Hepatocyte (in vitro differentiated cells): Measurements from ENCODE around the gene CPED1. TPM values are rescaled to one million over a fixed set of nuclear protein-coding genes. Genes with fewer than 3 reads are reported as not detected.

Experiments
- DNase-seq: peaks from one replicate; pipeline ENCODE4 v3.0.0-alpha.2; 2016; ENCODE audit warnings: low spot score
- H2AFZ ChIP-seq: fragments of 200-600 bp; sonication (generic); 2 replicates; pipeline ENCODE4 v1.6.0; 2016; ENCODE audit warnings: antibody characterized with exemption, mild to moderate bottlenecking
- H3K27ac ChIP-seq: fragments of 200-600 bp; sonication (generic); 2 replicates; pipeline ENCODE4 v1.5.1; 2016; ENCODE audit warnings: mild to moderate bottlenecking
- H3K27me3 ChIP-seq: fragments of 200-600 bp; sonication (generic); 2 replicates; pipeline ENCODE4 v1.6.1; 2016
- H3K36me3 ChIP-seq: fragments of 200-600 bp; sonication (generic); replicated peaks from 2 replicates; pipeline ENCODE4 v1.5.1; 2016; ENCODE audit warnings: low read depth; ENCODE audit not compliant: insufficient read depth
- H3K4me1 ChIP-seq: fragments of 200-600 bp; sonication (generic); 2 replicates; pipeline ENCODE4 v1.5.1; 2016; ENCODE audit warnings: mild to moderate bottlenecking, moderate library complexity; ENCODE audit not compliant: insufficient read depth
- H3K4me2 ChIP-seq: fragments of 200-600 bp; sonication (generic); 2 replicates; pipeline ENCODE4 v1.6.0; 2016
- H3K4me3 ChIP-seq: fragments of 200-600 bp; sonication (generic); 2 replicates; pipeline ENCODE4 v1.5.1; 2016; ENCODE audit warnings: mild to moderate bottlenecking
- H3K79me2 ChIP-seq: fragments of 200-600 bp; sonication (generic); 2 replicates; pipeline ENCODE4 v1.6.0; 2017; ENCODE audit warnings: mild to moderate bottlenecking
- H3K9me2 ChIP-seq: fragments of 200-600 bp; sonication (generic); replicated peaks from 2 replicates; pipeline ENCODE4 v1.6.0; 2017; ENCODE audit warnings: mild to moderate bottlenecking; ENCODE audit not compliant: insufficient read depth
- H3K9me3 ChIP-seq: fragments of 200-600 bp; sonication (generic); 2 replicates; pipeline ENCODE4 v1.5.1; 2016; ENCODE audit warnings: low read depth, mild to moderate bottlenecking
- H4K20me1 ChIP-seq: fragments of 200-600 bp; sonication (generic); 2 replicates; pipeline ENCODE4 v1.6.0; 2016; ENCODE audit warnings: mild to moderate bottlenecking; ENCODE audit not compliant: insufficient read depth, poor library complexity, severe bottlenecking
- CTCF ChIP-seq: fragments of 200-600 bp; sonication (generic); IDR thresholded peaks from 2 replicates; pipeline ENCODE4 v1.5.1; 2016; ENCODE audit warnings: antibody characterized with exemption, mild to moderate bottlenecking; ENCODE audit not compliant: poor library complexity
- EZH2 ChIP-seq: fragments of 200-600 bp; sonication (generic); IDR thresholded peaks from 2 replicates; pipeline ENCODE4 v1.6.1; 2016; ENCODE audit warnings: antibody characterized with exemption, mild to moderate bottlenecking, borderline replicate concordance
- EZH2phosphoT487 ChIP-seq: fragments of 200-600 bp; sonication (generic); IDR thresholded peaks from one replicate; pipeline ENCODE4 v1.6.1; 2018; ENCODE audit warnings: antibody characterized with exemption, mild to moderate bottlenecking, low read depth, moderate library complexity; ENCODE audit not compliant: unreplicated experiment, severe bottlenecking
- WGBS: methylation state at CpG from one replicate; pipeline ENCODE4 v1.1.6; 2016; ENCODE audit warnings: low lambda C conversion rate; ENCODE audit errors: missing lambda C conversion rate; 5-methylcytosine and 5-hydroxymethylcytosine counted together
- polyA plus RNA-seq: library from polyadenylated mRNA; unstranded; fragments of >200 nt; fragmentation: Nextera tagmentation; extraction: Ambion mirVana; gene quantifications from 2 replicates; pipeline ENCODE4 v1.2.1, GENCODE V29; 2016
- total RNA-seq: library from RNA; depleted of rRNA; stranded (reverse); fragments of >200 nt; gene quantifications from 2 replicates; pipeline ENCODE4 v1.2.3, GENCODE V29; 2014

Gene CPED1
- total and polyA plus RNA-seq, 2 experiments from 2014 or later, result 10.1 to 30.5 TPM

GRCh38 chr7:121303422-121304101 lies 315.1 kb downstream of the CPED1 start:
- Histone ChIP-seq H3K27ac (no peak overlapping the region), H3K4me3 (no peak overlapping the region), H3K9me3 (no peaks in the 10 kb centered on the region), H3K4me2 (no peak overlapping the region), H3K36me3 (no peaks in the 10 kb centered on the region), H4K20me1 (no peaks in the 10 kb centered on the region), H3K9me2 (no peaks in the 10 kb centered on the region), H3K79me2 (no peaks in the 10 kb centered on the region), H2AFZ (no peak overlapping the region), H3K27me3 (no peaks in the 10 kb centered on the region), H3K4me1 (peaks cover 9% of the 10 kb centered on the region)
- no peak for DNase-seq
- TF ChIP-seq CTCF, result no peak
- TF ChIP-seq EZH2, result no peak
- TF ChIP-seq EZH2phosphoT487, result no peak
- WGBS, result 88% methylated on average over 6 of the region's 6 CpGs

GRCh38 chr7:121304102-121304658 lies 315.7 kb downstream of the CPED1 start:
- 74% methylated on average over 1 of the region's 1 CpG for WGBS
- H3K4me1 ChIP-seq, result peaks cover 9% of the 10 kb centered on the region

GRCh38 chr7:121305109-121305508 lies 316.6 kb downstream of the CPED1 start:
- Histone ChIP-seq H4K20me1 (no peaks in the 10 kb centered on the region), H3K79me2 (no peaks in the 10 kb centered on the region), H3K4me1 (peaks cover 9% of the 10 kb centered on the region), H3K27ac (peak overlapping the region; percentile 14), H3K9me2 (no peaks in the 10 kb centered on the region), H3K4me2 (peak overlapping the region; percentile 28), H3K36me3 (no peaks in the 10 kb centered on the region), H2AFZ (no peak overlapping the region), H3K4me3 (no peak overlapping the region), H3K27me3 (no peaks in the 10 kb centered on the region), H3K9me3 (no peaks in the 10 kb centered on the region)
- 74% methylated on average over 3 of the region's 3 CpGs for WGBS
- DNase-seq, result no peak
- no peak for TF ChIP-seq EZH2phosphoT487
- TF ChIP-seq CTCF, result no peak
- TF ChIP-seq EZH2, result no peak

More at GRCh38 chr7:121304102-121304658, 315.7 kb downstream of the CPED1 start:
- no peak overlapping the region for H3K27ac ChIP-seq
- H3K36me3 ChIP-seq, result no peaks in the 10 kb centered on the region
- no peak overlapping the region for H3K4me3 ChIP-seq
- no peak for DNase-seq
- no peak overlapping the region for H2AFZ ChIP-seq
- H3K9me2 ChIP-seq, result no peaks in the 10 kb centered on the region
- no peaks in the 10 kb centered on the region for H3K9me3 ChIP-seq
- H3K79me2 ChIP-seq, result no peaks in the 10 kb centered on the region
- H4K20me1 ChIP-seq, result no peaks in the 10 kb centered on the region
- TF ChIP-seq EZH2phosphoT487, result no peak
- TF ChIP-seq EZH2, result no peak
- no peak for TF ChIP-seq CTCF
- peak overlapping the region; percentile 28 for H3K4me2 ChIP-seq
- no peaks in the 10 kb centered on the region for H3K27me3 ChIP-seq
